PFSK-1 (cell line): Measurements from ENCODE around the gene PPARA.

Experiments used
- FOXP2 ChIP-seq: optimal IDR thresholded peaks from 2 replicates; pipeline ENCODE3; 2011; ENCODE audit warnings: borderline replicate concordance, control low read depth, inconsistent platforms; ENCODE audit not compliant: insufficient read depth; ENCODE audit errors: extremely low read length, extremely low read depth
- POLR2AphosphoS5 ChIP-seq: IDR thresholded peaks from 2 replicates; pipeline ENCODE4 v1.6.1; 2012; ENCODE audit warnings: low read depth, mild to moderate bottlenecking, control low read depth, low read length, moderate library complexity
- SIN3A ChIP-seq: IDR thresholded peaks from 2 replicates; pipeline ENCODE4 v1.6.1; 2012; ENCODE audit warnings: mild to moderate bottlenecking, low read length, moderate library complexity, borderline replicate concordance; ENCODE audit not compliant: insufficient read depth
- TAF1 ChIP-seq: IDR thresholded peaks from 2 replicates; pipeline ENCODE4 v1.6.1; 2012; ENCODE audit warnings: low read length, control low read depth, borderline replicate concordance; ENCODE audit not compliant: insufficient read depth
- TF ChIP-seq, protein P1 (sequence below), 2 experiments: IDR thresholded peaks; 2 replicates each; pipeline versions ENCODE4 v1.6.1 to v1.8.0; 2011 to 2012; ENCODE audit warnings: low read depth in 2 of 2, low read length in 2 of 2, control low read depth in 1 of 2, inconsistent platforms in 1 of 2, mild to moderate bottlenecking in 1 of 2, moderate library complexity in 1 of 2; ENCODE audit not compliant: insufficient read depth in 1 of 2

Gene PPARA

DNA sequence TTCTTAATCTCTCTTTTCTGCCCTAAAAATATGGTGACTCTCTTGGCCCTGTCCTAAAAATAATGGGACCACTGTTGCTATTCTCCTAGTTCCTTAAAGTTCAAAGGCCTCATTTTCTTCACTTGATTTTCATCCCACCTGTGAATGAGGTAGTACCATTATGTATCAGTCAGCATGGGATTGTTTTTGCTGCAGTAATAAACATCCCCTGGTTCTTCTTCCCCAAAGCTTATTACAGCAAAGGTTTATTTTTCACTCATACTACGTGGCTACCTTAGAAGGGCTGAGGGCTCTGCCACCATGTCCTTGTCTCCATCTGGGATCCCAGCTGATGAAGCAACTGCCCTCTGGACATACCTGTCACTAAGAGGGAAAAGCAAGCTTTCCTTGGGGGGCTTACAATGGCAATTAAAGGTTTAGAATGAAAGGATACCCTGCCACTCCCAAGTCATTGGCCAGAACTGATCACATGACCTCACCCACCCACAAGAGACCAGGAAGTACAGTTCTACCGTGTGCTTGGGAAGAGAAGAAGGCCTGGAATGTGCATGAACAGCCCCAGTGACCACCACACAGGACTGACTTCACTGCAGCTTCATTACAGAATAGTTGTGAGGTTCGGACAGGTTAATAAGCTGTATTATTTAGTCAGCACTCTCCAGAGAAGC, 125.3 kb downstream of the PPARA start:
- TF ChIP-seq FOXP2 (no peak), SIN3A (no peak), TAF1 (no peak), POLR2AphosphoS5 (no peak)
- TF ChIP-seq, protein P1, sequence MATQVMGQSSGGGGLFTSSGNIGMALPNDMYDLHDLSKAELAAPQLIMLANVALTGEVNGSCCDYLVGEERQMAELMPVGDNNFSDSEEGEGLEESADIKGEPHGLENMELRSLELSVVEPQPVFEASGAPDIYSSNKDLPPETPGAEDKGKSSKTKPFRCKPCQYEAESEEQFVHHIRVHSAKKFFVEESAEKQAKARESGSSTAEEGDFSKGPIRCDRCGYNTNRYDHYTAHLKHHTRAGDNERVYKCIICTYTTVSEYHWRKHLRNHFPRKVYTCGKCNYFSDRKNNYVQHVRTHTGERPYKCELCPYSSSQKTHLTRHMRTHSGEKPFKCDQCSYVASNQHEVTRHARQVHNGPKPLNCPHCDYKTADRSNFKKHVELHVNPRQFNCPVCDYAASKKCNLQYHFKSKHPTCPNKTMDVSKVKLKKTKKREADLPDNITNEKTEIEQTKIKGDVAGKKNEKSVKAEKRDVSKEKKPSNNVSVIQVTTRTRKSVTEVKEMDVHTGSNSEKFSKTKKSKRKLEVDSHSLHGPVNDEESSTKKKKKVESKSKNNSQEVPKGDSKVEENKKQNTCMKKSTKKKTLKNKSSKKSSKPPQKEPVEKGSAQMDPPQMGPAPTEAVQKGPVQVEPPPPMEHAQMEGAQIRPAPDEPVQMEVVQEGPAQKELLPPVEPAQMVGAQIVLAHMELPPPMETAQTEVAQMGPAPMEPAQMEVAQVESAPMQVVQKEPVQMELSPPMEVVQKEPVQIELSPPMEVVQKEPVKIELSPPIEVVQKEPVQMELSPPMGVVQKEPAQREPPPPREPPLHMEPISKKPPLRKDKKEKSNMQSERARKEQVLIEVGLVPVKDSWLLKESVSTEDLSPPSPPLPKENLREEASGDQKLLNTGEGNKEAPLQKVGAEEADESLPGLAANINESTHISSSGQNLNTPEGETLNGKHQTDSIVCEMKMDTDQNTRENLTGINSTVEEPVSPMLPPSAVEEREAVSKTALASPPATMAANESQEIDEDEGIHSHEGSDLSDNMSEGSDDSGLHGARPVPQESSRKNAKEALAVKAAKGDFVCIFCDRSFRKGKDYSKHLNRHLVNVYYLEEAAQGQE (IDR thresholded peaks at IDR 0.05; ENCODE audit: insufficient read depth in 1 of 2, low read depth in 2 of 2, low read length in 2 of 2) = no peak

DNA sequence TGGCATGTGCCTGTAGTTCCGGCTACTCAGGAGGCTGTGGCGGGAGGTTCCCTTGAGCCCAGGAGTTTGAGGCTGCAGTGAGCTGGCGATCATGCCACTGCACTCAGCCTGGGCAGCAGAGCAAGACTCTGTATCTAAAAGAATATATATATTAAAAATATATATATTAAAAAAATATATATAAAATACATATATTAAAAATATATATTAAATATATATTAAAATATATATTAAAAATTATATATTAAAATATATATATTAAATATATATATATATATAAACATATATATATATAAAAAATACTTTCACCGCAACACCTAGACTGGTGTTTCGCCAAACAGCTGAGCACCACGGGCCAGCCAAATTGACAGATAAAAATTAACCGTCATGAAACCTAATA, 126.2 kb downstream of the PPARA start:
- TF ChIP-seq TAF1 (no peak), FOXP2 (no peak), POLR2AphosphoS5 (no peak), SIN3A (no peak)
- TF ChIP-seq, protein P1 (IDR thresholded peaks at IDR 0.05; ENCODE audit: insufficient read depth in 1 of 2, low read depth in 2 of 2, low read length in 2 of 2) = no peak

DNA sequence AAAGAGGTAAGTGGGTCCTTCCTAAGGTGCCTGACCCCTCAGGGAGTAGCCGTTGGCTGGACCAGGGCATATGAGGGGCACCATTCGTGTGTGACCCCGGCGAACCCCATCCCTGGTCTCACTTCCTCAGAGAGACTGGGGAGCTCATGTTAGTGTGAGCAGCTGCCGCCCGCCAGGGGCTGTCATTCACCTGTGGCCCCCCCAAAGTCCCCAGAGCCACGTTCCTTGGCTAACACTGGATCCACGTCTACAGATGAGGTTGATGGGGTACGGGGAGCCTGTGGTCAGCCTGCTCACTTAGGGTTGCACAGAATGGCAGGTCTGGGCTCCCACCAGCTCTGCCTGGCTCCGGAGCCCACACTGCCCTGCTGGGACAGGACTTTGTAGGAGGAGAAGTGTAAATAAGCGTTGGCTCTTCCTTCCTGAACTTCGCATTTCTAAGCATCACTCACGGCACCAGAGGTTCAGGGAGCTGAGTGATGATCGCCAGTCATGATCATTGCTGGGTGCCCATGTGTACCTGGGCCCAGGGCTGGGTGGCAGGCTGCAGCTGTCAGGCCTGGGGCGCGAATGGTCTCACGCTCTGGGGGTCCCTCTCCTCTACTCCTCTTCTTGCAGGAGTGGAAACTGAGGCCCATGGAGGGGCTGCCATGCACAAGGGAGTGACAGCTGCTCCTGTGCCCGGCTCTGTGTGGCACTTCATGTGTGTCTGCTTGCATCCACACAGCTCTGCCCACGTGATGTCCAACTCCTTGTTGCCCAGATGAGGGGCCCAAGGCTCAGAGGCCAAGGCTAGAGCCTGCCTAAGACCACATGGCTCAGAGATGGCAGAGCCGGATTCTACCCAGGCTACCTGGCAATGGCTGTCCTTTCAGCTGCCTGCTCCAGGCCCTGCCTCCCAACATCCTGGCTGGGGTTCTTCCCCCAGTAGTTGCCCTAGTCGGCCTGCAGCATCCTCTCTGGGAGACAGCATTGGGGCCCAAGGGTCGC, 128.6 kb downstream of the PPARA start:
- TF ChIP-seq, protein P1 (IDR thresholded peaks at IDR 0.05; ENCODE audit: insufficient read depth in 1 of 2, low read depth in 2 of 2, low read length in 2 of 2) = no peak
- TF ChIP-seq TAF1 (no peak), SIN3A (no peak), FOXP2 (no peak), POLR2AphosphoS5 (no peak)

DNA sequence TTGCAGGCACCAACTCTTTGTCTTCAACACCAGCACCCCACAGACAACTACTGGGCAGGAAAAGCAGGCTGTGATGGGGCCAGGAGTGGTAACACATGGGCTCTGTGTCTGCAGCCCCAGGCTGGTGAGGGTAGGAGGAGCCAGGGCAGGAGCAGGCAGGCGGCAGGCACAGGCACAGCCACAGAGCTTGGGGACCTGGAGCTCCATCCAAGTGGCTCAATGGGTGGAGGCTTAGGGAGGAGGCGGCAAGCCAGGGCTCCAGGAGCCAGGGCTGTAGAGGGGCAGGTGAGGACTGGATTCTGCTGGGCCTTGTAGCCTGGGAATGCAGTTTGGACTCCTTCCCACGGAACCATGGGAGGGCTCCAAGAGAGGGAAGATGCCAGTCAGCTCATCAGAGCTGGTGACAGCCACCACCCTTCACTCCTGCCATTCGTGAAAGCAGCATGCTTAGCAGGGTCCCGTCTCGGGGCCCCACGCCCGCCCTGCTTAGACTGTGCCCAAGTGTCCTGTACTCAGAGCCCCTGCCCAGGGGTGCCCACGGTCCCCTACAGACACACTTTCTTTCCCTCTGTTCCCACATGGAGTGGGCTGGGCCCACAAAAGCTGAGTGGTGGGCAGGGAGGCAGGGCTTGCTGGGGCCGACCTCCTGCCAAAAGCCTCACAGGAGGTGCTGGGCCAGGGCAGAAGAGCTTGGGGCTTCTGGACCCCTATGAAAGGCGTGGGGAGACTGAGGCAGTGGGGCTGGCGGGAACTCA, 129.9 kb downstream of the PPARA start:
- no peak for TF ChIP-seq TAF1
- no peak for TF ChIP-seq SIN3A
- no peak for TF ChIP-seq FOXP2
- no peak for TF ChIP-seq POLR2AphosphoS5
- TF ChIP-seq, protein P1 (IDR thresholded peaks at IDR 0.05; ENCODE audit: insufficient read depth in 1 of 2, low read depth in 2 of 2, low read length in 2 of 2) = no peak
